Measurements from ENCODE around the gene ASGR1.

- no peak for TF ChIP-seq ZNF776 (tag by site-specific recombination; IDR thresholded peaks at IDR 0.05; ENCODE audit: borderline replicate concordance)
- TF ChIP-seq ZNF768 (tag by site-specific recombination; IDR thresholded peaks at IDR 0.05): no peak
- TF ChIP-seq ZNF423 (tag by site-specific recombination; IDR thresholded peaks at IDR 0.05): no peak
These were observed 28.2 kb upstream of the ASGR1 start for GRCh38 chr17:7207120-7208001.

Data from HEK293 (cell line).